Measurements from ENCODE around the gene HMGXB4. TPM values are rescaled to one million over a fixed set of nuclear protein-coding genes. Genes with fewer than 3 reads are reported as not detected.

The HMGXB4 gene
- total and polyA plus RNA-seq, 4 donors = 4.0 to 9.9 (median 7.5) TPM

GRCh38 chr22:35343664-35344550 is 86.6 kb downstream of the HMGXB4 start (continued):
- TF ChIP-seq CTCF (IDR thresholded peaks at IDR 0.05; ENCODE audit: low read depth, low read length, missing input control) = no peak
- no peak for TF ChIP-seq HNF4A (conservative IDR thresholded peaks at IDR 0.05)

GRCh38 chr22:35344956-35345690 is 87.8 kb downstream of the HMGXB4 start:
- no peak for DNase-seq (ENCODE audit: low spot score)
- peaks cover 10 to 60% (median 32%) of the 10 kb centered on the region in 4 donors for H3K36me3 ChIP-seq (ENCODE audit: control insufficient read depth in 4 of 4, insufficient read depth in 3 of 4, low read depth in 1 of 4, low read length in 3 of 4)
- no peak overlapping the region for H3K9ac ChIP-seq (ENCODE audit: low read depth in 1 of 2, low read length in 2 of 2)
- H3K27ac ChIP-seq (ENCODE audit: low read depth in 1 of 2, low read length in 2 of 2) = no peak overlapping the region
- 96% methylated on average over 14 of the region's 14 CpGs for WGBS
- TF ChIP-seq HNF4A (conservative IDR thresholded peaks at IDR 0.05) = no peak
- TF ChIP-seq CTCF (IDR thresholded peaks at IDR 0.05; ENCODE audit: low read depth, low read length, missing input control) = no peak
- no peak for TF ChIP-seq REST (IDR thresholded peaks at IDR 0.05)
- TF ChIP-seq YY1 (IDR thresholded peaks at IDR 0.05) = no peak
- TF ChIP-seq NR2F2 (IDR thresholded peaks at IDR 0.05) = no peak
- TF ChIP-seq GABPA (IDR thresholded peaks at IDR 0.05 in 1 of 2, conservative IDR thresholded peaks at IDR 0.05 in 1 of 2) = no peak
- TF ChIP-seq RAD21 (IDR thresholded peaks at IDR 0.05) = no peak
- no peak for TF ChIP-seq FOXA1 (IDR thresholded peaks at IDR 0.05)
- no peak for TF ChIP-seq ZBTB33 (IDR thresholded peaks at IDR 0.05)
- TF ChIP-seq JUND (IDR thresholded peaks at IDR 0.05) = no peak
- no peak for TF ChIP-seq EGR1 (IDR thresholded peaks at IDR 0.05; ENCODE audit: low read depth in 2 of 2)
- TF ChIP-seq SP1 (IDR thresholded peaks at IDR 0.05) = no peak
- no peak for TF ChIP-seq TAF1 (conservative IDR thresholded peaks at IDR 0.05)
- no peak for TF ChIP-seq MAX (IDR thresholded peaks at IDR 0.05)
- TF ChIP-seq ATF3 (IDR thresholded peaks at IDR 0.05) = no peak
- TF ChIP-seq HNF4G (IDR thresholded peaks at IDR 0.05) = no peak
- no peak for TF ChIP-seq FOXA2 (IDR thresholded peaks at IDR 0.05)
- peaks cover under 1 to 4% (median 2%) of the 10 kb centered on the region in 4 donors for H3K4me1 ChIP-seq (ENCODE audit: control insufficient read depth in 4 of 4, insufficient read depth in 4 of 4, low read length in 3 of 4)
- no peaks in the 10 kb centered on the region for H3K9me3 ChIP-seq (ENCODE audit: control insufficient read depth in 4 of 4, low read length in 3 of 4)
- no peaks in the 10 kb centered on the region for H3K27me3 ChIP-seq (ENCODE audit: control insufficient read depth in 4 of 4, insufficient read depth in 4 of 4, low read length in 3 of 4)
- H3K4me3 ChIP-seq (ENCODE audit: low read depth in 1 of 3, low read length in 3 of 3) = no peak overlapping the region

All from liver (tissue), 9 donors.